Inflammatory macrophage treated with lipopolysaccharide for 4 hours (primary cell): Measurements from ENCODE around the gene PIP4K2C.
"Not testable (repeated sequence)": the region's sequence is repeated elsewhere in the genome, so short reads cannot be mapped to it uniquely, and the experiment has no call there.

Experiments used
- DNase-seq: peaks from one replicate; pipeline ENCODE4 v3.0.0-alpha.2; 2020

PIP4K2C gene

DNA sequence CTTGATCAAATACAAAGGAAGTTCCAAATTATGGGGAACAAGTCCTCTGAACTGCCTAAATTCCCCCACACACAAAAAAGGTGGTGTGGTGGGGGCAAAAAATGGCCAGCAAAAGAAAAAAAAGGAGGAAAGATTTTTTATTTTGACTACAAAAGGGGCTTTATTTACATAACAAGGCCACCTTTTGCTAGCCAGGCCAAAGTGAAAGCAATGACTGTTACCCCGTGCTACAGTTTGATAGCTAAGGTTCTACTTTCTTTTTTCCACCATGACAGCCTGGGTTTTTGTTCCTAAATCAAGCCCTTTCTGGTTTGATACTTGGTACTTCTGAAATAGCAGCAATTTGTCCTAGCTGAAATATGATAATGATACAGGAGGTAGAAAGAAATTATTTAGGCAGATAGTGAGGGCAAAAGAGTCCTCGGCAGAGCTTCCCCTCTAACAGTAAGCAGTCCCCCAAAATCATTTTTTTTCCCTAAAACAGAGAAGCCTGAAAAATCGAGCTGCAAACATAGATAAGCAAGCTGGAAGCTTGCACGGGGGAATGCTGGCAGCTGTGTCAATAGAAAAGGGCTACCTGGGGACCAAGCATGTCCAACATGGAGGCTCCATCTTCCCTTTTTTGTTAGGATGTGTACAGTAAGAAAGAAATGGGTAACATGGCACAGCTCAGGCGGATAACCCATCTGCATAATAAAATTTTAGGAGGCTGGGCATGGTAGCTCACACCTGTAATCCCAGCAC lies 50.9 kb downstream of the PIP4K2C start:
- DNase-seq: no peak

- not testable (repeated sequence) for DNase-seq
Measured at GRCh38 chr12:57645990-57646658, 55.1 kb downstream of the PIP4K2C start.

DNA sequence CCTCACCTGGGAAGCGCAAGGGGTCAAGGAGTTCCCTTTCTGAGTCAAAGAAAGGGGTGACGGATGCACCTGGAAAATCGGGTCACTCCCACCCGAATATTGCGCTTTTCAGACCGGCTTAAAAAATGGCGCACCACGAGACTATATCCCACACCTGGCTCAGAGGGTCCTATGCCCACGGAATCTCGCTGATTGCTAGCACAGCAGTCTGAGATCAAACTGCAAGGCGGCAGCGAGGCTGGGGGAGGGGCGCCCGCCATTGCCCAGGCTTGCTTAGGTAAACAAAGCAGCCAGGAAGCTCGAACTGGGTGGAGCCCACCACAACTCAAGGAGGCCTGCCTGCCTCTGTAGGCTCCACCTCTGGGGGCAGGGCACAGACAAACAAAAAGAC lies 55.7 kb downstream of the PIP4K2C start:
- not testable (repeated sequence) for DNase-seq
